ENCODE measurements around the gene CUTA. TPM values are rescaled to one million over a fixed set of nuclear protein-coding genes. Genes with fewer than 3 reads are reported as not detected.

Gene CUTA
- total and polyA plus RNA-seq, 3 donors from 2014 or later, result 132 to 146 (median 139) TPM

GRCh38 chr6:33428966-33429749 is 11.3 kb upstream of the CUTA start:
- WGBS, 2 donors, result 49 to 54% methylated on average over 5 of the region's 5 CpGs
- no peak overlapping the region for H3K4me3 ChIP-seq
- H3K36me3 ChIP-seq (ENCODE audit: low read depth, missing control alignments), result no peaks in the 10 kb centered on the region
- intact Hi-C loops (cut with DNase I; ENCODE audit: low total_unique reads), result no loop called here
- DNase-seq, result no peak
- H3K27ac ChIP-seq, result peak overlapping the region in 1 of 2 donors; percentile 74
- no peaks in the 10 kb centered on the region for H3K27me3 ChIP-seq
- TF ChIP-seq POLR2A (IDR thresholded peaks at IDR 0.05), result no peak
- TF ChIP-seq CTCF (IDR thresholded peaks at IDR 0.05), result no peak
- peaks cover 48% of the 10 kb centered on the region for H3K4me1 ChIP-seq
- H3K9me3 ChIP-seq, result no peaks in the 10 kb centered on the region

GRCh38 chr6:33428224-33428965 is 10.5 kb upstream of the CUTA start:
- H3K4me1 ChIP-seq, result peaks cover 48% of the 10 kb centered on the region
- no peaks in the 10 kb centered on the region for H3K36me3 ChIP-seq (ENCODE audit: low read depth, missing control alignments)
- peak overlapping the region; percentile 39 to 52 for H3K4me3 ChIP-seq
- DNase-seq, result no peak
- TF ChIP-seq CTCF (IDR thresholded peaks at IDR 0.05) (peak; percentile 27 to 39 (median 31)), POLR2A (IDR thresholded peaks at IDR 0.05) (no peak)
- intact Hi-C loops (cut with DNase I; ENCODE audit: low total_unique reads), result no loop called here
- WGBS, 2 donors, result 3 to 6% methylated on average over 6 to 33 of the region's 33 CpGs
- H3K27me3 ChIP-seq, result no peaks in the 10 kb centered on the region
- no peaks in the 10 kb centered on the region for H3K9me3 ChIP-seq
- peak overlapping the region in 1 of 2 donors; percentile 74 for H3K27ac ChIP-seq

GRCh38 chr6:33427585-33428223 is 9.8 kb upstream of the CUTA start:
- no peaks in the 10 kb centered on the region for H3K27me3 ChIP-seq
- 0 to 2% methylated on average over 3 to 51 of the region's 79 CpGs for WGBS, 2 donors
- H3K4me3 ChIP-seq, result peak overlapping the region; percentile 52 to 66
- H3K27ac ChIP-seq, result peak overlapping the region; percentile 86 to 97
- H3K9me3 ChIP-seq, result no peaks in the 10 kb centered on the region
- intact Hi-C loops (cut with DNase I; ENCODE audit: low total_unique reads), result no loop called here
- no peaks in the 10 kb centered on the region for H3K36me3 ChIP-seq (ENCODE audit: low read depth, missing control alignments)
- TF ChIP-seq POLR2A (IDR thresholded peaks at IDR 0.05) (no peak), CTCF (IDR thresholded peaks at IDR 0.05) (no peak)
- peaks cover 48% of the 10 kb centered on the region for H3K4me1 ChIP-seq
- peak; percentile 61 for DNase-seq

GRCh38 chr6:33426590-33427511 is 8.9 kb upstream of the CUTA start:
- H3K4me3 ChIP-seq, result peak overlapping the region; percentile 52 to 83
- DNase-seq, result no peak
- H3K9me3 ChIP-seq, result no peaks in the 10 kb centered on the region
- TF ChIP-seq CTCF (IDR thresholded peaks at IDR 0.05) (no peak), POLR2A (IDR thresholded peaks at IDR 0.05) (no peak)
- H3K36me3 ChIP-seq (ENCODE audit: low read depth, missing control alignments), result no peaks in the 10 kb centered on the region
- 6 to 9% methylated on average over 12 of the region's 12 CpGs for WGBS, 2 donors
- intact Hi-C loops (cut with DNase I; ENCODE audit: low total_unique reads), result no loop called here
- peaks cover 48% of the 10 kb centered on the region for H3K4me1 ChIP-seq
- no peaks in the 10 kb centered on the region for H3K27me3 ChIP-seq
- peak overlapping the region; percentile 86 to 97 for H3K27ac ChIP-seq

All from testis (tissue), 3 donors.